Sigmoid colon (tissue), 4 donors: ENCODE data around the gene GOLGA6D.

Experiments used
- POLR2A ChIP-seq, 2 donors: fragments of 450-650 bp; IDR thresholded peaks; one replicate each; pipeline ENCODE4 v1.6.1; 2016; ENCODE audit warnings: antibody characterized with exemption in 2 of 2, mild to moderate bottlenecking in 2 of 2, moderate library complexity in 2 of 2
- POLR2AphosphoS5 ChIP-seq, 4 donors: sonication (generic); formaldehyde crosslinking; IDR thresholded peaks; one replicate each; pipeline ENCODE4 v1.6.1; 2017; ENCODE audit warnings: antibody characterized with exemption in 4 of 4

- no peak for TF ChIP-seq POLR2A (IDR thresholded peaks at IDR 0.05)
- TF ChIP-seq POLR2AphosphoS5 (IDR thresholded peaks at IDR 0.05): no peak
These were observed 30.6 kb downstream of the GOLGA6D start for GRCh38 chr15:75313116-75313845.
